ENCODE results near the gene LAMP2.

DNA sequence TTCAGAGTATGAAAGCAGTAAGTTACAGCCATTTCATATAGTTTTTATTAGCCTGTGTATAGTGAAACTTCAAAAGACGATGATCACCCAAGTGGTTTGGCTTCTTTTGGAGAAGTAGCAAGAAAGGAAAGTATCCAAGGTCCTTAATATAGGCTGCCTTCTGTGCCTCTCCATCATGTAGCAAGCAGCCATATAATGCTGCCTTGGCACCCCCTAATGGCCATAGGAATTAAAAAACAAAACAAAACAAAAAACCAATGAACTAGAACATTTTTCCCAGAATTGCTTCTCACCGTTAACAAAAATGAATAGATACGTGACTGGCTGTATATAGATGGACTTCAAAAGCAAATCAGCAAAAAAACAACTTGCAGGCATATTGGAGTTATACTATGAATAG, 18.9 kb downstream of the LAMP2 start:
- TF ChIP-seq, protein P1, sequence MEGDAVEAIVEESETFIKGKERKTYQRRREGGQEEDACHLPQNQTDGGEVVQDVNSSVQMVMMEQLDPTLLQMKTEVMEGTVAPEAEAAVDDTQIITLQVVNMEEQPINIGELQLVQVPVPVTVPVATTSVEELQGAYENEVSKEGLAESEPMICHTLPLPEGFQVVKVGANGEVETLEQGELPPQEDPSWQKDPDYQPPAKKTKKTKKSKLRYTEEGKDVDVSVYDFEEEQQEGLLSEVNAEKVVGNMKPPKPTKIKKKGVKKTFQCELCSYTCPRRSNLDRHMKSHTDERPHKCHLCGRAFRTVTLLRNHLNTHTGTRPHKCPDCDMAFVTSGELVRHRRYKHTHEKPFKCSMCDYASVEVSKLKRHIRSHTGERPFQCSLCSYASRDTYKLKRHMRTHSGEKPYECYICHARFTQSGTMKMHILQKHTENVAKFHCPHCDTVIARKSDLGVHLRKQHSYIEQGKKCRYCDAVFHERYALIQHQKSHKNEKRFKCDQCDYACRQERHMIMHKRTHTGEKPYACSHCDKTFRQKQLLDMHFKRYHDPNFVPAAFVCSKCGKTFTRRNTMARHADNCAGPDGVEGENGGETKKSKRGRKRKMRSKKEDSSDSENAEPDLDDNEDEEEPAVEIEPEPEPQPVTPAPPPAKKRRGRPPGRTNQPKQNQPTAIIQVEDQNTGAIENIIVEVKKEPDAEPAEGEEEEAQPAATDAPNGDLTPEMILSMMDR (IDR thresholded peaks at IDR 0.05): no peak
- TF ChIP-seq POLR2A (IDR thresholded peaks at IDR 0.05): no peak
